ENCODE measurements around the gene PHYHD1.
A peak's percentile ranks its signal among the peaks of the same experiment; 100 is the strongest.

Gene PHYHD1

DNA sequence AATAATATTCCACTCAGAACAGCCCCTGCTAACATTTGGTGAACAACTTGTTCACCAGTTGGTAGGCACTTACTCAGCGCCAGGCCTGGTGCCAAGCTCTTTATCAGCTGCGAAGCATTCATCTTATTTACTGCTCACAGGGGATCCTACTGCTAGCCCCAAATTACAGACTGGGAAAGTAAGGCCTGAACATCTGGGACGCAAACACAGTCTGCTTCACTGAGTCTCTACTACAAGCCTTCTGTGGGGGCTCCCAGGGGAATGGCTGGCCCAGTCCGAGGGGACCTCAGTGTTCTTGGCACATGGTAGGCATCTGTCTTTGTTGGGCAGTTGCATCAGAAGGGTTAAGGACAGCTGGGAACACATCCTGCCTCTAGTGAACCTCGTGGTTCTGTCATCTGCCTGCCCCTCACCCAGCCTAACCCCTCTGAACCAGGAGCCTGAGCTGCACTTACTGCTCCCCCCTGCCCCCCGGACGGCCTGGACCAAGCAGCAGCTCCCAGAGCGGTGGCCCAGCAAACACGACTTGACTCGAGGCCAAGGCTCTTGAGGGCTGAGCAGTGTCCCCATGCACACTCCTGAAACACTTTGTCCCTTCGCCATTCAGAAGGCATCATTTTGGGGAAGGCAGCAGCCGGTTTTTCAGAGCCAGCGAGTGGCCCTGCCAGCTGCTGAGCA lies at the start of gene PHYHD1:
PHYHD1 (plus strand) TSS at position 602 of the 678 bp plus-strand sequence. CDS start 1,342 bp downstream, outside the sequence.
- H3K9ac ChIP-seq (ENCODE audit: low read length), result no peak within 1 kb of the TSS
- H3K4me3 ChIP-seq (ENCODE audit: low read length), result no peak within 1 kb of the TSS
- H3K4me2 ChIP-seq (ENCODE audit: low read depth, low read length), result no peak within 1 kb of the TSS
- H4K20me1 ChIP-seq (ENCODE audit: insufficient read depth, low read length), result no peaks in the 10 kb centered on the region
- H3K27ac ChIP-seq (ENCODE audit: low read length), result no peak within 1 kb of the TSS
- TF ChIP-seq, protein P1, sequence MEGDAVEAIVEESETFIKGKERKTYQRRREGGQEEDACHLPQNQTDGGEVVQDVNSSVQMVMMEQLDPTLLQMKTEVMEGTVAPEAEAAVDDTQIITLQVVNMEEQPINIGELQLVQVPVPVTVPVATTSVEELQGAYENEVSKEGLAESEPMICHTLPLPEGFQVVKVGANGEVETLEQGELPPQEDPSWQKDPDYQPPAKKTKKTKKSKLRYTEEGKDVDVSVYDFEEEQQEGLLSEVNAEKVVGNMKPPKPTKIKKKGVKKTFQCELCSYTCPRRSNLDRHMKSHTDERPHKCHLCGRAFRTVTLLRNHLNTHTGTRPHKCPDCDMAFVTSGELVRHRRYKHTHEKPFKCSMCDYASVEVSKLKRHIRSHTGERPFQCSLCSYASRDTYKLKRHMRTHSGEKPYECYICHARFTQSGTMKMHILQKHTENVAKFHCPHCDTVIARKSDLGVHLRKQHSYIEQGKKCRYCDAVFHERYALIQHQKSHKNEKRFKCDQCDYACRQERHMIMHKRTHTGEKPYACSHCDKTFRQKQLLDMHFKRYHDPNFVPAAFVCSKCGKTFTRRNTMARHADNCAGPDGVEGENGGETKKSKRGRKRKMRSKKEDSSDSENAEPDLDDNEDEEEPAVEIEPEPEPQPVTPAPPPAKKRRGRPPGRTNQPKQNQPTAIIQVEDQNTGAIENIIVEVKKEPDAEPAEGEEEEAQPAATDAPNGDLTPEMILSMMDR (IDR thresholded peaks at IDR 0.05; ENCODE audit: low read length), result no peak
- TF ChIP-seq EZH2 (optimal IDR thresholded peaks at IDR 0.05; ENCODE audit: low read depth, low read length) (no peak), EZH2phosphoT487 (IDR thresholded peaks at IDR 0.05; ENCODE audit: low read length) (no peak)
- no peaks in the 10 kb centered on the region for H3K79me2 ChIP-seq (ENCODE audit: low read length)
- no peaks in the 10 kb centered on the region for H3K9me3 ChIP-seq (replicated peaks; ENCODE audit: insufficient read depth, low read length)
- H3K9me2 ChIP-seq (replicated peaks; ENCODE audit: insufficient read depth, low read length), result no peaks in the 10 kb centered on the region
- DNase-seq, result no peak
- H2AFZ ChIP-seq (ENCODE audit: low read length), result no peak within 1 kb of the TSS
- H3K27me3 ChIP-seq (replicated peaks; ENCODE audit: insufficient read depth, low read length), result no peaks in the 10 kb centered on the region
- no peaks in the 10 kb centered on the region for H3K4me1 ChIP-seq (ENCODE audit: low read length)
- no peaks in the 10 kb centered on the region for H3K36me3 ChIP-seq (replicated peaks; ENCODE audit: insufficient read depth, low read length)
- H3F3A ChIP-seq (ENCODE audit: insufficient read depth, low read length), result no peaks in the 10 kb centered on the region

DNA sequence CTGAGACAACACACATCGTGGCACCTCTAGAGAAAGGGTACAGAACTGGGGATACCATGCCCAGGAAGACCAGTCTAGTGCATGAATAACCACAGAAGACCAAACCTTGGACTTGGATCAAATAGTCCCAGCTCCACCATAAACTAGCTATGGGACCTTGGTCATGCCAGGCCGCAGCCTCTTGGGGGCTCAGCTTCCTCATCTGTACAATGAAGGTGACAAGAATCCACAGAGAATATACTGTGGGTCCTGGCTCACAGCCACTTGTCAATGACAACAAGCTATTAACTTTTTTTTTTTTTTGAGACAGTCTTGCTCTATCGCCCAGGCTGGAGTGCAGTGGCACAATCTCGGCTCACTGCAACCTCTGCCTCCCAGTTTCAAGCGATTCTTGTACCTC lies 42.9 kb upstream of the PHYHD1 start:
- Histone ChIP-seq H3K9me2 (replicated peaks; ENCODE audit: insufficient read depth, low read length) (no peaks in the 10 kb centered on the region), H4K20me1 (ENCODE audit: insufficient read depth, low read length) (no peaks in the 10 kb centered on the region), H3K9ac (ENCODE audit: low read length) (no peak overlapping the region), H3K4me3 (ENCODE audit: low read length) (no peak overlapping the region), H2AFZ (ENCODE audit: low read length) (no peak overlapping the region), H3K4me2 (ENCODE audit: low read depth, low read length) (no peak overlapping the region), H3K4me1 (ENCODE audit: low read length) (no peaks in the 10 kb centered on the region), H3K79me2 (ENCODE audit: low read length) (peaks cover 32% of the 10 kb centered on the region), H3K9me3 (replicated peaks; ENCODE audit: insufficient read depth, low read length) (no peaks in the 10 kb centered on the region), H3F3A (ENCODE audit: insufficient read depth, low read length) (peaks cover 6% of the 10 kb centered on the region), H3K27me3 (replicated peaks; ENCODE audit: insufficient read depth, low read length) (no peaks in the 10 kb centered on the region), H3K27ac (ENCODE audit: low read length) (no peak overlapping the region), H3K36me3 (replicated peaks; ENCODE audit: insufficient read depth, low read length) (no peaks in the 10 kb centered on the region)
- DNase-seq, result no peak
- no peak for TF ChIP-seq EZH2phosphoT487 (IDR thresholded peaks at IDR 0.05; ENCODE audit: low read length)

DNA sequence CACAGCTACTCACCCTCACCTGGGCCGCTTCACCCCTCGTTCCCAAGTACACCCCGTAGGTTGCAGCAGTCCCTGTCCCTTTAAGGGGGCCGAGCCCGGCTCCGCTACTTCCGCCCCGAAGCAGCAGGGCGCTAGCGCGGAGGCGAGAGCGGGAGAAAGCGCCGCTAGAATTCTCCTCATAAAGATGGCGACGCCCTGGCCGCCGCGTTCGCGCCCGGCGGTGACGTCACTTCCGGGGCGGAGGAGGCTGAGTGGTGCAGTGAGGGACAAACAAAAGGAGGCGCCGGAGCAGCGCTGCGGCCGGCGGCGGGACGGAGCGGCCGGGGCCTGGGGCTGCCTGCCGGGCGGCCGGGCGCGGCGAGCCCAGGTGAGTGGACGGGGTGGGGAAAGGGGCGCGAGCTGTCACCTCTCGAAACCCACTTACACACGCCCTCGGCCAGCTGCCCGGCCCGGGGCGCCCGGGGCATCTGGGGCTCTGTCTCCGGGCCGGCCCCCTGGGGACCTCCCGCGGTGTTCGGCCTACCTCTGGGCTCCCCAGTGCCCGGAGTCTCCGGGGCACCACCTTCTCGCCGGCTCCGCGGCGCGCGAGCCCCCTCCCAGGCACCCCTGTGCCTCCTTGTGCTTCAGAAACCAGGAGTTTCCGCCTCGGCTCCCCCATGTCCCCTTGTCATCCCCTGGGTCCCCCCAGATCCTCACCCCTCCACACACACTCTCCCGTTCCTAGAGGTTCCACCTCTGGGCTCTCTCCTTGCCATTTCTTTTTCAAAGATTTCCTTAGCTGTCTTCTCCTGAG lies 38.7 kb upstream of the PHYHD1 start, which contains the start of the genes KYAT1 and LRRC8A:
KYAT1 (minus strand) TSS at position 67 of the 793 bp plus-strand sequence. CDS start 36,545 bp downstream, outside the sequence.
LRRC8A (plus strand) TSS at position 250 of the 793 bp plus-strand sequence. CDS start 25,032 bp downstream, outside the sequence.
- Histone ChIP-seq H2AFZ (ENCODE audit: low read length) (peak within 1 kb of the TSS; percentile 91), H3K4me2 (ENCODE audit: low read depth, low read length) (peak within 1 kb of the TSS; percentile 73), H4K20me1 (ENCODE audit: insufficient read depth, low read length) (no peaks in the 10 kb centered on the region), H3K79me2 (ENCODE audit: low read length) (peaks cover 67% of the 10 kb centered on the region), H3F3A (ENCODE audit: insufficient read depth, low read length) (peaks cover 6% of the 10 kb centered on the region), H3K36me3 (replicated peaks; ENCODE audit: insufficient read depth, low read length) (no peaks in the 10 kb centered on the region), H3K27me3 (replicated peaks; ENCODE audit: insufficient read depth, low read length) (no peaks in the 10 kb centered on the region), H3K9ac (ENCODE audit: low read length) (peak within 1 kb of the TSS; percentile 90), H3K27ac (ENCODE audit: low read length) (peak within 1 kb of the TSS; percentile 58; the same call in 1 of the 2 replicates), H3K9me2 (replicated peaks; ENCODE audit: insufficient read depth, low read length) (no peaks in the 10 kb centered on the region), H3K9me3 (replicated peaks; ENCODE audit: insufficient read depth, low read length) (no peaks in the 10 kb centered on the region), H3K4me1 (ENCODE audit: low read length) (peaks cover 4% of the 10 kb centered on the region; the same call in 1 of the 2 replicates), H3K4me3 (ENCODE audit: low read length) (peak within 1 kb of the TSS; percentile 97)
- TF ChIP-seq, protein P1 (IDR thresholded peaks at IDR 0.05; ENCODE audit: low read length), result no peak
- TF ChIP-seq EZH2phosphoT487 (IDR thresholded peaks at IDR 0.05; ENCODE audit: low read length) (no peak), EZH2 (optimal IDR thresholded peaks at IDR 0.05; ENCODE audit: low read depth, low read length) (no peak)
- peak; percentile 98 for DNase-seq
